Fibroblast of gingiva (primary cell): Measurements from ENCODE around the gene KITLG.
"Not testable (repeated sequence)": the region's sequence is repeated elsewhere in the genome, so short reads cannot be mapped to it uniquely, and the experiment has no call there.

ENCODE experiments used
- DNase-seq: peaks from one replicate; pipeline ENCODE4 v3.0.0-alpha.2; 2011; ENCODE audit warnings: low read depth

KITLG gene

GRCh38 chr12:88576866-88577265, 3.4 kb downstream of the KITLG start:
- DNase-seq: no peak

- DNase-seq: no peak
These were observed 4.8 kb downstream of the KITLG start for GRCh38 chr12:88575361-88575970.

- no peak for DNase-seq
These were observed 6.0 kb downstream of the KITLG start for GRCh38 chr12:88574278-88574677.

GRCh38 chr12:88573583-88573982, 6.7 kb downstream of the KITLG start:
- DNase-seq: no peak

GRCh38 chr12:88572781-88573549, 7.3 kb downstream of the KITLG start:
- DNase-seq: peak; percentile 37

- DNase-seq: peak; percentile 92
These were observed 8.7 kb downstream of the KITLG start for GRCh38 chr12:88571543-88571942.

GRCh38 chr12:88570103-88570502, 10.2 kb downstream of the KITLG start:
- no peak for DNase-seq

GRCh38 chr12:88566430-88566829, 13.8 kb downstream of the KITLG start:
- DNase-seq: no peak

GRCh38 chr12:88562846-88563582, 17.3 kb downstream of the KITLG start:
- DNase-seq: peak; percentile 34

- DNase-seq: no peak
These were observed 18.1 kb downstream of the KITLG start for GRCh38 chr12:88562151-88562550.

- DNase-seq: no peak
These were observed 20.5 kb downstream of the KITLG start for GRCh38 chr12:88559772-88560171.

GRCh38 chr12:88559199-88559598, 21.1 kb downstream of the KITLG start:
- DNase-seq: no peak

GRCh38 chr12:88558340-88558867, 21.9 kb downstream of the KITLG start:
- no peak for DNase-seq

- no peak for DNase-seq
These were observed 24.0 kb downstream of the KITLG start for GRCh38 chr12:88556213-88556774.

- DNase-seq: peak; percentile 98
These were observed 26.2 kb downstream of the KITLG start for GRCh38 chr12:88553941-88554658.

GRCh38 chr12:88552610-88553079, 27.6 kb downstream of the KITLG start:
- peak; percentile 73 for DNase-seq

- DNase-seq: peak; percentile 69
These were observed 30.3 kb downstream of the KITLG start for GRCh38 chr12:88549929-88550328.

- not testable (repeated sequence) for DNase-seq
These were observed 32.3 kb downstream of the KITLG start for GRCh38 chr12:88547949-88548348.

GRCh38 chr12:88546853-88547252, 33.4 kb downstream of the KITLG start:
- DNase-seq: peak; percentile 88

GRCh38 chr12:88546226-88546625, 34.0 kb downstream of the KITLG start:
- peak; percentile 9 for DNase-seq
